Neural cell (in vitro differentiated cells): ENCODE results near the gene PRND. TPM values are rescaled to one million over a fixed set of nuclear protein-coding genes. Genes with fewer than 3 reads are reported as not detected.

Source experiments
- H2AFZ ChIP-seq: fragments of 200-600, 300-800 bp; sonication (generic), shearing (Covaris generic); 2 replicates; pipeline ENCODE4 v1.6.0; 2014; ENCODE audit warnings: low read depth, mild to moderate bottlenecking, antibody characterized with exemption, low read length, moderate library complexity
- H3F3A ChIP-seq: fragments of 200-600 bp; shearing (Covaris generic); 2 replicates; pipeline ENCODE4 v1.6.1; 2016; ENCODE audit warnings: mild to moderate bottlenecking, moderate library complexity, mixed read lengths, antibody characterized with exemption, low read length; ENCODE audit not compliant: insufficient read depth, poor library complexity, severe bottlenecking
- H3K27ac ChIP-seq: fragments of 200-600, 300-800 bp; sonication (generic), shearing (Covaris generic); 2 replicates; pipeline ENCODE4 v1.5.1; 2014; ENCODE audit warnings: mild to moderate bottlenecking, low read length, moderate library complexity
- H3K27me3 ChIP-seq: fragments of 300-800, 200-600 bp; sonication (generic), shearing (Covaris generic); 2 replicates; pipeline ENCODE4 v1.6.0; 2014; ENCODE audit warnings: mild to moderate bottlenecking, low read depth, low read length, moderate library complexity; ENCODE audit not compliant: insufficient read depth
- H3K36me3 ChIP-seq: fragments of 300-800, 200-600 bp; sonication (generic), shearing (Covaris generic); 2 replicates; pipeline ENCODE4 v1.5.1; 2014; ENCODE audit warnings: mild to moderate bottlenecking, antibody characterized with exemption, low read length, moderate library complexity; ENCODE audit not compliant: insufficient read depth
- H3K4me2 ChIP-seq: fragments of 300-800, 200-600 bp; sonication (generic), shearing (Covaris generic); 2 replicates; pipeline ENCODE4 v1.6.0; 2014; ENCODE audit warnings: mild to moderate bottlenecking, low read length
- H3K4me3 ChIP-seq: fragments of 300-800, 200-600 bp; sonication (generic), shearing (Covaris generic); 2 replicates; pipeline ENCODE4 v1.5.1; 2014; ENCODE audit warnings: mild to moderate bottlenecking, low read length, moderate library complexity
- H3K79me2 ChIP-seq: fragments of 200-600 bp; shearing (Covaris generic); replicated peaks from 2 replicates; pipeline ENCODE4 v1.6.0; 2014; ENCODE audit warnings: mild to moderate bottlenecking, low read length, moderate library complexity; ENCODE audit not compliant: insufficient read depth
- H3K9ac ChIP-seq: fragments of 300-800, 200-600 bp; sonication (generic), shearing (Covaris generic); 2 replicates; pipeline ENCODE4 v1.6.1; 2016; ENCODE audit warnings: mild to moderate bottlenecking, low read length, mixed read lengths
- H3K9me2 ChIP-seq: fragments of 200-600 bp; shearing (Covaris generic); 2 replicates; pipeline ENCODE4 v1.6.1; 2016; ENCODE audit warnings: mild to moderate bottlenecking, low read length, mixed read lengths; ENCODE audit not compliant: insufficient read depth
- H3K9me3 ChIP-seq: fragments of 200-600, 300-800 bp; sonication (generic), shearing (Covaris generic); 2 replicates; pipeline ENCODE4 v1.6.1; 2016; ENCODE audit warnings: mild to moderate bottlenecking, mixed run types, low read length, moderate library complexity, mixed read lengths
- H4K20me1 ChIP-seq: fragments of 200-600 bp; shearing (Covaris generic); 2 replicates; pipeline ENCODE4 v1.6.1; 2016; ENCODE audit warnings: mild to moderate bottlenecking, mixed run types; ENCODE audit not compliant: insufficient read depth
- EP300 ChIP-seq: fragments of 450-650 bp; conservative IDR thresholded peaks from 2 replicates; pipeline ENCODE4 v1.6.1; 2014; ENCODE audit warnings: antibody characterized with exemption, mild to moderate bottlenecking, moderate library complexity; ENCODE audit not compliant: poor library complexity, severe bottlenecking
- EZH2 ChIP-seq: fragments of 200-600, 300-800 bp; shearing (Covaris generic), sonication (generic); IDR thresholded peaks from 2 replicates; pipeline ENCODE4 v1.6.1; 2014; ENCODE audit warnings: antibody characterized with exemption, low read length, borderline replicate concordance, mild to moderate bottlenecking; ENCODE audit not compliant: insufficient read depth, poor library complexity, severe bottlenecking
- MXI1 ChIP-seq: fragments of 450-650 bp; conservative IDR thresholded peaks from 2 replicates; pipeline ENCODE4 v1.6.1; 2014; ENCODE audit warnings: antibody characterized with exemption, mild to moderate bottlenecking; ENCODE audit not compliant: poor library complexity, severe bottlenecking
- POLR2AphosphoS5 ChIP-seq: IDR thresholded peaks from 2 replicates; pipeline ENCODE4 v1.6.1; 2012
- RAD21 ChIP-seq: fragments of 450-650 bp; conservative IDR thresholded peaks from 2 replicates; pipeline ENCODE4 v1.6.1; 2014; ENCODE audit warnings: antibody characterized with exemption, mild to moderate bottlenecking, moderate library complexity
- REST ChIP-seq: IDR thresholded peaks from 2 replicates; pipeline ENCODE4 v1.6.1; 2012; ENCODE audit warnings: borderline replicate concordance
- SMC3 ChIP-seq: fragments of 450-650 bp; conservative IDR thresholded peaks from 2 replicates; pipeline ENCODE4 v1.6.1; 2014; ENCODE audit warnings: antibody characterized with exemption, mild to moderate bottlenecking, moderate library complexity; ENCODE audit not compliant: poor library complexity
- TAF1 ChIP-seq: IDR thresholded peaks from 2 replicates; pipeline ENCODE4 v1.6.1; 2012; ENCODE audit warnings: low read depth
- polyA plus RNA-seq: library from polyadenylated mRNA; depleted of rRNA; stranded (reverse); fragments of >200 nt; gene quantifications from 2 replicates; pipeline ENCODE4 v1.2.3, GENCODE V29; 2014
- TF ChIP-seq, protein P1 (sequence below): fragments of 450-650 bp; IDR thresholded peaks from 2 replicates; pipeline ENCODE4 v1.5.1; 2014; ENCODE audit warnings: antibody characterized with exemption, mild to moderate bottlenecking, moderate library complexity; ENCODE audit not compliant: poor library complexity, severe bottlenecking

The PRND gene
- polyA plus RNA-seq, 1 donor from 2014 or later, result not detected

GRCh38 chr20:4699957-4700356 lies 21.8 kb upstream of the PRND start:
- TF ChIP-seq EZH2, result no peak
- TF ChIP-seq, protein P1, sequence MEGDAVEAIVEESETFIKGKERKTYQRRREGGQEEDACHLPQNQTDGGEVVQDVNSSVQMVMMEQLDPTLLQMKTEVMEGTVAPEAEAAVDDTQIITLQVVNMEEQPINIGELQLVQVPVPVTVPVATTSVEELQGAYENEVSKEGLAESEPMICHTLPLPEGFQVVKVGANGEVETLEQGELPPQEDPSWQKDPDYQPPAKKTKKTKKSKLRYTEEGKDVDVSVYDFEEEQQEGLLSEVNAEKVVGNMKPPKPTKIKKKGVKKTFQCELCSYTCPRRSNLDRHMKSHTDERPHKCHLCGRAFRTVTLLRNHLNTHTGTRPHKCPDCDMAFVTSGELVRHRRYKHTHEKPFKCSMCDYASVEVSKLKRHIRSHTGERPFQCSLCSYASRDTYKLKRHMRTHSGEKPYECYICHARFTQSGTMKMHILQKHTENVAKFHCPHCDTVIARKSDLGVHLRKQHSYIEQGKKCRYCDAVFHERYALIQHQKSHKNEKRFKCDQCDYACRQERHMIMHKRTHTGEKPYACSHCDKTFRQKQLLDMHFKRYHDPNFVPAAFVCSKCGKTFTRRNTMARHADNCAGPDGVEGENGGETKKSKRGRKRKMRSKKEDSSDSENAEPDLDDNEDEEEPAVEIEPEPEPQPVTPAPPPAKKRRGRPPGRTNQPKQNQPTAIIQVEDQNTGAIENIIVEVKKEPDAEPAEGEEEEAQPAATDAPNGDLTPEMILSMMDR, result no peak
- TF ChIP-seq RAD21, result no peak
- no peak for TF ChIP-seq SMC3
- TF ChIP-seq REST, result no peak
- no peak for TF ChIP-seq POLR2AphosphoS5
- no peak for TF ChIP-seq MXI1
- TF ChIP-seq TAF1, result no peak
- TF ChIP-seq EP300, result no peak
- Histone ChIP-seq H3K27ac (no peak overlapping the region), H2AFZ (no peak overlapping the region), H3K79me2 (no peaks in the 10 kb centered on the region), H3K9ac (no peak overlapping the region), H4K20me1 (no peaks in the 10 kb centered on the region), H3K27me3 (no peaks in the 10 kb centered on the region), H3F3A (no peaks in the 10 kb centered on the region), H3K4me3 (no peak overlapping the region), H3K9me3 (no peaks in the 10 kb centered on the region), H3K9me2 (no peaks in the 10 kb centered on the region), H3K4me2 (no peak overlapping the region), H3K36me3 (no peaks in the 10 kb centered on the region)

DNA sequence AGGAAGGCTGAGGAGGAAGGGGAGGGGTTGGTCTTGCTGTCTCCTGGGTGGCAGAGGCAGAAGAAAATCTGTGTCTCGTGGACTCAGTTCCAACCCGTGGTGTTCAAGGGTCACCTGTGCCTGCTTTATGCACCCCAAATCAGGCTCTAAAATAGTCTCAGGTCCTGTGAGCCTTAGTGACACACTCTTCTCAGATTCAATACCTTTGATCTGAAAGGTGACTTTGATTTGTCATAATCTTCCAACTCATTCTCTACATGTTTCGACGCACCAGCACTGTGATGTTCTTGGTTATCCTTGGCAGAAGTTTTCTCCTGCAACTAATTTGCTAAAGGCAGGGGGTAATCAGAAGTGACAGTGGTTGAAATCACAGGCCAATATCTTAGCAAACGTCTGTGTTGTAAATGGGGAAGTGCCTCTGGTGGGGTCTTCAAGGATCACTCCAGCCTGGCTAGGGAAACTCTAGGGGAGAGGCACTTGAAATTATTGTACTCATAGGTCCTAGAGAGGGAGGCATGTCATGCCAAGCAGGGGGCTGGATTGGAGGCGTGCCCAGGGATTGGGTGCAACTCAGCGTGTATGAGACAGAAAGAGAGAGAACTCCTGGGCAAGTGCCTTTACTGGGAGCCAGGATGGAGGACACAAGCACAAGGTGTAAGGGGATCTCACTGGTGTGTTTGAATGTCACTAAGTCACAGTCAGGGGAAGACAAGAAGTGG lies 19.0 kb upstream of the PRND start:
- Histone ChIP-seq H3K4me2 (no peak overlapping the region), H3K79me2 (no peaks in the 10 kb centered on the region), H3K9ac (no peak overlapping the region), H3K4me3 (no peak overlapping the region), H3F3A (no peaks in the 10 kb centered on the region), H3K9me3 (no peaks in the 10 kb centered on the region), H2AFZ (no peak overlapping the region), H4K20me1 (no peaks in the 10 kb centered on the region), H3K27me3 (no peaks in the 10 kb centered on the region), H3K27ac (no peak overlapping the region), H3K9me2 (no peaks in the 10 kb centered on the region), H3K36me3 (no peaks in the 10 kb centered on the region)
- TF ChIP-seq MXI1, result no peak
- TF ChIP-seq REST, result no peak
- no peak for TF ChIP-seq RAD21
- no peak for TF ChIP-seq EP300
- no peak for TF ChIP-seq SMC3
- no peak for TF ChIP-seq TAF1
- TF ChIP-seq POLR2AphosphoS5, result no peak
- TF ChIP-seq, protein P1, result no peak
